ENCODE measurements around the gene POU2F2.

The POU2F2 gene

GRCh38 chr19:42132030-42132628, at the start of gene POU2F2:
TSS of gene POU2F2 (minus strand) at chr19:42132446. CDS start at chr19:42132411, 35 bp downstream.
- peak; percentile 86 for DNase-seq

GRCh38 chr19:42178791-42179674, 46.8 kb upstream of the POU2F2 start:
- DNase-seq: no peak

- no peak for DNase-seq
Measured at GRCh38 chr19:42177686-42178019, 45.4 kb upstream of the POU2F2 start.

DNA sequence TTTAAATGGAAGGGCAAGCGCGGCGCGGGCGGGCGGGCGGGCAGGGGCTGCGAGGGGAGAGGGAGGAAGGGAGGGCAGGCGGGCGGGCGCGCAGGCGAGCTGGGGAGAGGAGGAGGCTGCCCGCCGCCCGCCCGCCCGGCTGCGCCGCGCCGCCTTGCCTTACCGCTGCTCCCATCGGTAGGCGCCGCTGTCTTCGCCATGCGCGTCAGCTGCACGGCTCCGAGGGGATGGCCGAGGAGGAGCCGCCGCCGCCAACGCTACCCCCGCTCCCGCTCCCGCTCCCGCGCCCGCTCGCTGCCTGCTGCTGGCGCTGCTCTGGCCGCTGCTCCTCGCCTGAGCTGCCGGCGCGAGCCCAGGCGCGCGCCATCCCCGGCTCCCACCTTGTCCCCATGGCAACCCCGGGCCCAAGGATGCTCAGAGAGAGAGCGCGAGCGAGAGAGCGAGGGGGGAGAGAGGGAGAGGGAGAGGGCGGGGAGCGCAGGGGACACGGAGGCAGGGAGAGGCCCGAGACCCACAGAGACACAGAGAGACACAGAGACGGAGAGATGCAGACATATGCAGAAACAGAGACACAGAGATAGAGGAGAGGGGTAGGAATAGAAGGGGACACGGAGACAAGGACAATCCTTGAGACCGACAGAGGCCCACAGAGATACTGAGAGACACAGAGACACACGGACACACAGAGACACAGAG, 44.9 kb upstream of the POU2F2 start:
- peak; percentile 76 for DNase-seq

GRCh38 chr19:42176649-42176989, 44.4 kb upstream of the POU2F2 start:
- no peak for DNase-seq

- DNase-seq: no peak
Measured at GRCh38 chr19:42175952-42176648, 43.9 kb upstream of the POU2F2 start.

DNA sequence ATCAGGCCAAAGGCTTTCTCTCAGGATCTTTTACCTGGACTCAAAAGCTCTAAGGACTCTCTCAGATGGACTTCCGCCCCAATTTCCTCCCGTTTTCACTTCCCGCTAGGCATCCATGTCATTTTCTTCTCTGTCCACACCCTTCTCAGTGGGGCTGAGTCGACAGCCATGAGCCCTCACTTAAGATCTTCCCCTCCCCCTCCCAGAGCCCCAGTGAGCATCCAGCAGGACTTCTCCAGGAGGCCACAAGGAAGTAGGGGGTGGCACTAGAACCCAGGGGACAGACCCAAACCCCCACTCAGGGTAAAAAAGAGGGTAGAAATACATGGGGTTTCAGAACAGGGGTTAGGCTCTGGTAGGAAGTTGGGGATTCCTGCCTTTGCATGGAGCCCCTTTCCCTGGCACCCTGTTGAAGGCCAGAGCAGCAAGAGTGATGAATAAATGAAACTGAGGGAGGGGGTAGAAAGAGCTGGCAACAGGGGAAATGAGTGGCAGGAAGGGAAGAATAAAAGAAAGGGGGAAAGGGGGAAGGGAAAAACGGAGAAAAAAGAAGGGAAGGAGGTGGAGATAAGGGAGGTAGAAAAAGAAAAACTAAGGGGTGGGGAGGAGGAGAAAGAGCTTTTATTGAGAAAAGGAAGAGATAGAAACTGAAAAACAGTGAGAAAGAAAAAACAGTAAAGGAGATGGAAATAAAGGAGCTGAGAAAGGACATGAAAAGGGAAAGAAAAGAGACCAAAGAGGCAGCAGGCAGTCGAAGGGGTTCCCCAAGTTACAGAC, 42.9 kb upstream of the POU2F2 start:
- DNase-seq: no peak

DNA sequence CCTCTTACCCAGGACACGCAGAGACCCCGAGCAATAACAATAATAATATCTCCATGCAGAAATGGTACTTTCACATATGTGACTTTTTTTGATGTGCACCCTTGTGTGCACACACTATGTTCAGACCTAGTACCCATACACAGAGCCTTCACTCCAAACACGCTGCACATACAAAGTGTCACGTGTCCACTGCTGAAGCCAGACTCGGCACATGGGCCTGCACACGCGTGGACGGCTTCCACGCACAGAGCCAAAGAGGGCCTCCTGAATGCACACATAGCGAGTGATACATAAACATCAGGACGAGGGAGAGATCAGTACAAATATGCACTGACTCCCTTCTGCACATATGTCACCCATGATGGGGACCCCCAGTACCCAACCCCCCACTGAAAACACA, 41.9 kb upstream of the POU2F2 start:
- DNase-seq: no peak

- no peak for DNase-seq
Measured at GRCh38 chr19:42173695-42174094, 41.4 kb upstream of the POU2F2 start.

- no peak for DNase-seq
Measured at GRCh38 chr19:42172261-42172660, 40.0 kb upstream of the POU2F2 start.

DNA sequence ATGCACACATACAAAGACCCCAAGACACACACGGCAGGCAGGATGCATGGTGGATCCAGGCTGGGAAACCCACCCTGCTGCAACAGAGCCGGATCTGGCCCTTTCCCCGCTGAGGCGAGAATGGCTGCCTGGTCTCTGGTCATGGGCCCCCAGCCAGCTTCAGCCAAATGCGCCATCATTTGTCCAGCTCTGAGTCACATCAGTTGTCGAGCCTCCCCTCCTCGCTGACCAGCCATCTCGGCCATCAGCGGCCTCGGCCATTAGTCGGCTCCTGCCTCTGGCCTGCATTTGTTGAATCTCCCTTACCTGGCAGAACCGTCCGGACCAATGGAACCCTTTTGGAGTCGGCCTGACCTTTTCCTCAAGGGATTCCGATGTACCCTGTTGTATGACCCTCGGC, 38.5 kb upstream of the POU2F2 start:
- no peak for DNase-seq

- no peak for DNase-seq
Measured at GRCh38 chr19:42169486-42170413, 37.5 kb upstream of the POU2F2 start.

DNA sequence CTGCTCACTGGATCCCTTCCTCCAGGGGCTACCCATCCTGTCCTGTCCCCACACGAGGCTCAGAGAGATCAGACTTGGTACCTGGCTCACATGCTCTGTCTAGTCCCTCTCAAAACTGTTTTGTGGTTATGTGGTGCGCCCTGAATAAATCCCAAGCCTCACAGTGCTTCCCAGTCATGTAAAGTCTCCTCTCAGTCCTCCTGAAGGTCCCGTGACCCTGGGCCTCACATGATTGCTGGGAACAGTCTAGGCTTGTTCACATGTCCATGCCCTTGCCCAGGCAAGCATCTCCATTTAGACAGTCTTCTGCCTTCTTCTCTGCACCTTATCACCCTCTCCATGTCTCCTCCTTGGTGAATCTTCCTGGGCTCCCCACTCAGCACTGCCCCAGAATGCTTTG, 36.0 kb upstream of the POU2F2 start:
- DNase-seq: no peak

GRCh38 chr19:42166316-42166715, 34.1 kb upstream of the POU2F2 start:
- no peak for DNase-seq

- DNase-seq: no peak
Measured at GRCh38 chr19:42165146-42165545, 32.9 kb upstream of the POU2F2 start.

DNA sequence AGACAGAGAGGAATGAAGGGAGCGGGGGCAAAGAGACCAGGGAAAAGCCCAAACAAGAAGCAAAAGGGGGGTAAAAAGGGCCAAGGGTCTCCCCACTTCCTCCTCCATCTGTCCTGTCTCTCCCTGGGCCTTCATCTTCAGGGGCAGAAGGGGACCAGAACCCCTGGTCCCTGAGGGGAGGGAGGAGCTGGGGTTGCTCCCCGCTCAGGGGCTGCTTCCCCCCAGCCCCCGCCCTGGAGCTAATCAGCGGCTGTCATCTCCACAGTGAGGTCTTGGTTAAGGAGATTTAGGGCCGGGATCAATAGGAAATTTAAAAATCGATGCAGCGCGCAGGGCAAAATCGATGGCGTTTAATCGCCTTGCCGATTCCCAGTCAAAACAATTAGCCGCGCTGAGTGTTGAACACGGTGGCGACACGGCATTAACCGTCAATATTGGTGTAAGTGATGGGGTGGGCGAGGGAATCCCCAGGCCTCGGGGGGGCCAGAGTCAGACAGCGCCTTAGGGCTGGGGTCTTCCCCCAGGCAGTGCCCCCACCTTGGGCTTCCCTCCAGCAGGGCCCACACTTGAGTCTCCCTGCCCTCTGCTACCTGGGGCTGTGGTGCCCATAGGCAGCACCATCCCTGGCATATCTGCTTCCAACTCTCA, 29.5 kb upstream of the POU2F2 start:
- no peak for DNase-seq

- DNase-seq: no peak
Measured at GRCh38 chr19:42159942-42160341, 27.7 kb upstream of the POU2F2 start.

DNA sequence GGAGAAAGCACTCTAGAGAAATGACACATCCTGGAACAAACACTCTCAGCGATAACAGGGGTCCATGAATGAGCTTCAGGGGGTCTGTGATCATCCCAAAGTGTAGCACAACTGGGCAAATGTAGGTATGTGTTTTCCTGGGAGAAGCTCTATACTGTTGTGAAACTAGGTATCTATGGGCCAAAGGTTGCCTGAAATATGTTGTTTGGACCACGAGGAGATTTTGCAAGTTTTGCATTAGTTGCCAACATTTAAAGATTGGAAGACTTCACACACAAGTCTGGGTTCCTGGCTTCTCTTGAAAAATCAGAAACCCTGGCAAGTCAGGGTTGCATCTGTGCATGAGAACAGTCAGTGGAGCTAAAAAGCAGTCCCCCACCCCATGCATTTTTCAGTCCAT, 26.7 kb upstream of the POU2F2 start:
- no peak for DNase-seq

DNA sequence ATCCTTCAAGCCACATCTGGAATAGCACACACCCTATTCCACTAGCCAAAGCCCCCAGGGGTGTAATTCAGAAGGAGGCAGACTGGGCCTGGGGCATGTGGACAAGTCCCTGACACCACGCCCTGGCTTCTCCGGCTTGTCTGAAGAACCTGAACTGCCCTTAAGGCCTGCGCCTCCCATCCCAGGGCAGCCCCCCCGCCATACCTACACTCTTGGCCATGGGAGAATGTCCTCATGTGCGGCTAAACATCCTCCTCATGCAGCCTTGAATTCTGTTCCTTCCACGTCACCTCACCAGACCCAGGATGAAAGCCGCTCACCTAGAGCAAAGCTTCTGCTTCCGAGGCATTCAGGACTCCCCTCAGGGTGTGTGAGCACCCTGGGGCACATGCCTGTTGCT, 24.3 kb upstream of the POU2F2 start:
- no peak for DNase-seq

GRCh38 chr19:42155796-42156195, 23.6 kb upstream of the POU2F2 start:
- no peak for DNase-seq
